Measurements from ENCODE around the gene MICAL1.

DNA sequence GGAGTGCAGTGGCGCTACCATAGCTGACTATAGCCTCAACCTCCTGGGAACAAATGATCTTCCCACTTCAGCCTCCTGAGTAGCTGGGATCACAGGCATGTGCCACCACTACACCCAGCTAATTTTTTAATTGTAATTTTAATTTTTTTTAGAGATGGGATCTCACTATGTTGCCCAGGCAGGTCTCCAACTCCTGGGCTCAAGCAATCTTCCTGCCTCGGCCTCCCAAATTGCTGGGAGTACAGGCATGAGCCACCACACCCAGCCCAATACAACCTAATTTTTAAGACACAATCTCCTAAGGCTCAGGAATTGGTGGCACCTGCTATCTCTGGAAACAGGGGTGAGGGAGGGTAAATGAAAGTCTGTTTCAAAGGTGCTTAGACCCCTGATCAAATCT lies 21.6 kb upstream of the MICAL1 start:
- no peak for TF ChIP-seq EZH2 (IDR thresholded peaks at IDR 0.05; ENCODE audit: borderline replicate concordance, insufficient read depth, low read depth, low read length, poor library complexity, severe bottlenecking)
- TF ChIP-seq, protein P1, sequence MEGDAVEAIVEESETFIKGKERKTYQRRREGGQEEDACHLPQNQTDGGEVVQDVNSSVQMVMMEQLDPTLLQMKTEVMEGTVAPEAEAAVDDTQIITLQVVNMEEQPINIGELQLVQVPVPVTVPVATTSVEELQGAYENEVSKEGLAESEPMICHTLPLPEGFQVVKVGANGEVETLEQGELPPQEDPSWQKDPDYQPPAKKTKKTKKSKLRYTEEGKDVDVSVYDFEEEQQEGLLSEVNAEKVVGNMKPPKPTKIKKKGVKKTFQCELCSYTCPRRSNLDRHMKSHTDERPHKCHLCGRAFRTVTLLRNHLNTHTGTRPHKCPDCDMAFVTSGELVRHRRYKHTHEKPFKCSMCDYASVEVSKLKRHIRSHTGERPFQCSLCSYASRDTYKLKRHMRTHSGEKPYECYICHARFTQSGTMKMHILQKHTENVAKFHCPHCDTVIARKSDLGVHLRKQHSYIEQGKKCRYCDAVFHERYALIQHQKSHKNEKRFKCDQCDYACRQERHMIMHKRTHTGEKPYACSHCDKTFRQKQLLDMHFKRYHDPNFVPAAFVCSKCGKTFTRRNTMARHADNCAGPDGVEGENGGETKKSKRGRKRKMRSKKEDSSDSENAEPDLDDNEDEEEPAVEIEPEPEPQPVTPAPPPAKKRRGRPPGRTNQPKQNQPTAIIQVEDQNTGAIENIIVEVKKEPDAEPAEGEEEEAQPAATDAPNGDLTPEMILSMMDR (IDR thresholded peaks at IDR 0.05), result no peak

Data from B cell (primary cell).